ENCODE data around the gene PGS1.
A peak's percentile ranks its signal among the peaks of the same experiment; 100 is the strongest.

- peak in 1 of 2 donors; percentile 7 for TF ChIP-seq CTCF (conservative IDR thresholded peaks at IDR 0.05 in 1 of 2, IDR thresholded peaks at IDR 0.05 in 1 of 2; ENCODE audit: low read depth in 1 of 2, low read length in 2 of 2)
- no peak for TF ChIP-seq EZH2 (IDR thresholded peaks at IDR 0.05; ENCODE audit: low read length, missing control alignments)
Observed at GRCh38 chr17:78390241-78391050, 12.0 kb downstream of the PGS1 start.
